HT-29 (cell line): Measurements from ENCODE around the gene ARAF. TPM values are rescaled to one million over a fixed set of nuclear protein-coding genes. Genes with fewer than 3 reads are reported as not detected.
"Not testable (repeated sequence)": the region's sequence is repeated elsewhere in the genome, so short reads cannot be mapped to it uniquely, and the experiment has no call there.

Experiments used
- DNase-seq: peaks from one replicate; pipeline ENCODE4 v3.0.0-alpha.2; 2015; ENCODE audit warnings: low spot score
- total RNA-seq: library from RNA; depleted of rRNA; stranded (reverse); fragments of >200 nt; shearing (Covaris generic); gene quantifications from 2 replicates; pipeline ENCODE4 v1.2.3, GENCODE V29; 2014

Gene ARAF
- total RNA-seq, 1 experiment from 2014 or later: 55.7 TPM

GRCh38 chrX:47585273-47585672, 24.3 kb downstream of the ARAF start:
- no peak for DNase-seq

- DNase-seq: no peak
These were observed 25.2 kb downstream of the ARAF start for GRCh38 chrX:47586043-47586787.

- no peak for DNase-seq
These were observed 26.3 kb downstream of the ARAF start for GRCh38 chrX:47587091-47587891.

GRCh38 chrX:47587906-47588735, 27.1 kb downstream of the ARAF start:
- DNase-seq: no peak

- no peak for DNase-seq
These were observed 30.0 kb downstream of the ARAF start for GRCh38 chrX:47590984-47591383.

- DNase-seq: no peak
These were observed 32.5 kb downstream of the ARAF start for GRCh38 chrX:47593522-47593921.

- DNase-seq: no peak
These were observed 34.8 kb downstream of the ARAF start for GRCh38 chrX:47595716-47596251.

- DNase-seq: no peak
These were observed 35.3 kb downstream of the ARAF start for GRCh38 chrX:47596256-47596655.

- no peak for DNase-seq
These were observed 36.2 kb downstream of the ARAF start for GRCh38 chrX:47597222-47597621.

- not testable (repeated sequence) for DNase-seq
These were observed 42.1 kb downstream of the ARAF start for GRCh38 chrX:47603125-47603524.

GRCh38 chrX:47605024-47605423, 44.0 kb downstream of the ARAF start:
- no peak for DNase-seq

GRCh38 chrX:47607091-47607490, 46.1 kb downstream of the ARAF start:
- no peak for DNase-seq

GRCh38 chrX:47608130-47608810, 47.3 kb downstream of the ARAF start:
- no peak for DNase-seq

GRCh38 chrX:47610511-47610910, 49.5 kb downstream of the ARAF start:
- no peak for DNase-seq

- no peak for DNase-seq
These were observed 50.5 kb downstream of the ARAF start for GRCh38 chrX:47611489-47611888.

GRCh38 chrX:47611926-47612325, 50.9 kb downstream of the ARAF start:
- no peak for DNase-seq

GRCh38 chrX:47612418-47612817, 51.4 kb downstream of the ARAF start:
- DNase-seq: no peak

- DNase-seq: no peak
These were observed 52.1 kb downstream of the ARAF start for GRCh38 chrX:47613082-47613481.

- no peak for DNase-seq
These were observed 53.6 kb downstream of the ARAF start for GRCh38 chrX:47614618-47615017.

GRCh38 chrX:47618923-47619485, 58.0 kb downstream of the ARAF start:
- no peak for DNase-seq
